SK-N-SH treated with all-trans-retinoic acid at 6 μM for 48 hours (cell line): Measurements from ENCODE around the gene MEGF9.

Source experiments
- ATAC-seq: fragments of 200-7000 bp; cut with Tn5 transposase; 3 replicates; pipeline ENCODE4 v1.9.1; 2020; ENCODE audit warnings: mild to moderate bottlenecking, moderate library complexity
- ARNTL ChIP-seq: fragments of 450-650 bp; formaldehyde crosslinking; IDR thresholded peaks from 2 replicates; pipeline ENCODE4 v1.5.0; 2020; ENCODE audit warnings: low read depth, mild to moderate bottlenecking, moderate library complexity, borderline replicate concordance
- BACH2 ChIP-seq: fragments of 250-450 bp; sonication (Bioruptor Pico); IDR thresholded peaks from 2 replicates; pipeline ENCODE4 v1.9.0; 2021; ENCODE audit warnings: mild to moderate bottlenecking, borderline replicate concordance
- CSDC2 ChIP-seq: fragments of 250-450 bp; sonication (Bioruptor Pico); IDR thresholded peaks from 2 replicates; pipeline ENCODE4 v1.5.0; 2020; ENCODE audit warnings: mild to moderate bottlenecking, moderate library complexity
- GLIS3 ChIP-seq: fragments of 250-450 bp; sonication (Bioruptor Pico); IDR thresholded peaks from 2 replicates; pipeline ENCODE4 v1.5.0; 2020; ENCODE audit warnings: mild to moderate bottlenecking, moderate library complexity
- ISL1 ChIP-seq: fragments of 250-450 bp; sonication (Bioruptor Pico); IDR thresholded peaks from 2 replicates; pipeline ENCODE4 v2.1.2; 2022; ENCODE audit warnings: mild to moderate bottlenecking, moderate library complexity
- SNAI2 ChIP-seq: fragments of 250-450 bp; sonication (Bioruptor Pico); IDR thresholded peaks from 2 replicates; pipeline ENCODE4 v1.5.0; 2020; ENCODE audit warnings: mild to moderate bottlenecking, moderate library complexity
- TCF4 ChIP-seq: fragments of 250-450 bp; sonication (Bioruptor Pico); IDR thresholded peaks from 2 replicates; pipeline ENCODE4 v1.8.0; 2021; ENCODE audit warnings: mild to moderate bottlenecking, moderate library complexity, borderline replicate concordance
- TOX ChIP-seq: fragments of 250-450 bp; sonication (Bioruptor Pico); IDR thresholded peaks from 2 replicates; pipeline ENCODE4 v1.8.0; 2021; ENCODE audit warnings: mild to moderate bottlenecking, moderate library complexity, borderline replicate concordance
- ZFP3 ChIP-seq: fragments of 250-450 bp; sonication (Bioruptor Pico); IDR thresholded peaks from 2 replicates; pipeline ENCODE4 v1.5.0; 2020; ENCODE audit warnings: mild to moderate bottlenecking, moderate library complexity
- ZFP30 ChIP-seq: fragments of 450-650 bp; formaldehyde crosslinking; IDR thresholded peaks from 2 replicates; pipeline ENCODE4 v1.5.0; 2022; ENCODE audit warnings: mild to moderate bottlenecking, moderate library complexity
- ZNF565 ChIP-seq: fragments of 450-650 bp; formaldehyde crosslinking; conservative IDR thresholded peaks from 2 replicates; pipeline ENCODE4 v1.5.0; 2020; ENCODE audit warnings: low read depth, mild to moderate bottlenecking, moderate library complexity
- ZNF70 ChIP-seq: fragments of 450-650 bp; formaldehyde crosslinking; IDR thresholded peaks from 2 replicates; pipeline ENCODE4 v1.5.0; 2020; ENCODE audit warnings: mild to moderate bottlenecking, moderate library complexity
- ZNF8 ChIP-seq: fragments of 450-650 bp; formaldehyde crosslinking; IDR thresholded peaks from 2 replicates; pipeline ENCODE4 v1.5.0; 2020; ENCODE audit warnings: mild to moderate bottlenecking, moderate library complexity
- TF ChIP-seq, protein P1 (sequence below): fragments of 250-450 bp; sonication (Bioruptor Pico); IDR thresholded peaks from 2 replicates; pipeline ENCODE4 v1.5.0; 2020; ENCODE audit warnings: mild to moderate bottlenecking, moderate library complexity
- TF ChIP-seq, protein P2 (sequence below): fragments of 250-450 bp; sonication (Bioruptor Pico); IDR thresholded peaks from 2 replicates; pipeline ENCODE4 v1.5.1; 2021; ENCODE audit warnings: mild to moderate bottlenecking, moderate library complexity
- TF ChIP-seq, protein P3 (sequence below): fragments of 250-450 bp; sonication (Bioruptor Pico); IDR thresholded peaks from 2 replicates; pipeline ENCODE4 v1.8.0; 2020; ENCODE audit warnings: mild to moderate bottlenecking, moderate library complexity, borderline replicate concordance
- TF ChIP-seq, protein P4 (sequence below): fragments of 250-450 bp; sonication (Bioruptor Pico); IDR thresholded peaks from 2 replicates; pipeline ENCODE4 v1.8.0; 2021; ENCODE audit warnings: low read depth, mild to moderate bottlenecking, moderate library complexity, borderline replicate concordance
- TF ChIP-seq, protein P5 (sequence below): fragments of 250-450 bp; sonication (Bioruptor Pico); IDR thresholded peaks from 2 replicates; pipeline ENCODE4 v1.5.1; 2020; ENCODE audit warnings: low read depth, mild to moderate bottlenecking, moderate library complexity

Gene MEGF9

DNA sequence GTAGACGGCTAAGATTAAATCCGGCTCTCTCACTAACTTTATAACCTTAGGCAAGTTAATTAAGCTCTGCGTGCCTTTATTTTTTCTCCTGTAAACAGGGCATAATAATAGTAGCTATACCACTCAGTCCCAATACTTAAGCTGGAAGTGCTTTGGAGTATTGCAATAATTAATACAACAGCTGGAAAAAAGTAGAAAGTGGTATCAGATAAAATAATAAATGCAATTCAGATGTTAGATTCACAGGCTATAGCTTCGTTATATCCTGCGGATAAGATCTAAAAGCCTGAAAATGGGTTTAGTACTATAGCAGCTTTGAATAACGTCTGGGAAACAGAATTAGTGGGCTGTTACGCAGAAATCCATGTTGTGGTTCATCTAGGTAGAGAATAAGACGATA, 51.8 kb downstream of the MEGF9 start:
- no peak for ATAC-seq
- peak; percentile 100 for TF ChIP-seq ZNF8 (CRISPR knock-in tag)
- TF ChIP-seq, protein P1, sequence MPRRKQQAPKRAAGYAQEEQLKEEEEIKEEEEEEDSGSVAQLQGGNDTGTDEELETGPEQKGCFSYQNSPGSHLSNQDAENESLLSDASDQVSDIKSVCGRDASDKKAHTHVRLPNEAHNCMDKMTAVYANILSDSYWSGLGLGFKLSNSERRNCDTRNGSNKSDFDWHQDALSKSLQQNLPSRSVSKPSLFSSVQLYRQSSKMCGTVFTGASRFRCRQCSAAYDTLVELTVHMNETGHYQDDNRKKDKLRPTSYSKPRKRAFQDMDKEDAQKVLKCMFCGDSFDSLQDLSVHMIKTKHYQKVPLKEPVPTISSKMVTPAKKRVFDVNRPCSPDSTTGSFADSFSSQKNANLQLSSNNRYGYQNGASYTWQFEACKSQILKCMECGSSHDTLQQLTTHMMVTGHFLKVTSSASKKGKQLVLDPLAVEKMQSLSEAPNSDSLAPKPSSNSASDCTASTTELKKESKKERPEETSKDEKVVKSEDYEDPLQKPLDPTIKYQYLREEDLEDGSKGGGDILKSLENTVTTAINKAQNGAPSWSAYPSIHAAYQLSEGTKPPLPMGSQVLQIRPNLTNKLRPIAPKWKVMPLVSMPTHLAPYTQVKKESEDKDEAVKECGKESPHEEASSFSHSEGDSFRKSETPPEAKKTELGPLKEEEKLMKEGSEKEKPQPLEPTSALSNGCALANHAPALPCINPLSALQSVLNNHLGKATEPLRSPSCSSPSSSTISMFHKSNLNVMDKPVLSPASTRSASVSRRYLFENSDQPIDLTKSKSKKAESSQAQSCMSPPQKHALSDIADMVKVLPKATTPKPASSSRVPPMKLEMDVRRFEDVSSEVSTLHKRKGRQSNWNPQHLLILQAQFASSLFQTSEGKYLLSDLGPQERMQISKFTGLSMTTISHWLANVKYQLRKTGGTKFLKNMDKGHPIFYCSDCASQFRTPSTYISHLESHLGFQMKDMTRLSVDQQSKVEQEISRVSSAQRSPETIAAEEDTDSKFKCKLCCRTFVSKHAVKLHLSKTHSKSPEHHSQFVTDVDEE (CRISPR knock-in tag): peak; percentile 93; the same call in 1 of the 2 replicates
- no peak for TF ChIP-seq ZNF70 (CRISPR knock-in tag)
- peak; percentile 96 for TF ChIP-seq TCF4
- TF ChIP-seq, protein P2, sequence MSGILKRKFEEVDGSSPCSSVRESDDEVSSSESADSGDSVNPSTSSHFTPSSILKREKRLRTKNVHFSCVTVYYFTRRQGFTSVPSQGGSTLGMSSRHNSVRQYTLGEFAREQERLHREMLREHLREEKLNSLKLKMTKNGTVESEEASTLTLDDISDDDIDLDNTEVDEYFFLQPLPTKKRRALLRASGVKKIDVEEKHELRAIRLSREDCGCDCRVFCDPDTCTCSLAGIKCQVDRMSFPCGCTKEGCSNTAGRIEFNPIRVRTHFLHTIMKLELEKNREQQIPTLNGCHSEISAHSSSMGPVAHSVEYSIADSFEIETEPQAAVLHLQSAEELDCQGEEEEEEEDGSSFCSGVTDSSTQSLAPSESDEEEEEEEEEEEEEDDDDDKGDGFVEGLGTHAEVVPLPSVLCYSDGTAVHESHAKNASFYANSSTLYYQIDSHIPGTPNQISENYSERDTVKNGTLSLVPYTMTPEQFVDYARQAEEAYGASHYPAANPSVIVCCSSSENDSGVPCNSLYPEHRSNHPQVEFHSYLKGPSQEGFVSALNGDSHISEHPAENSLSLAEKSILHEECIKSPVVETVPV (CRISPR knock-in tag): peak; percentile 40; the same call in 1 of the 2 replicates

DNA sequence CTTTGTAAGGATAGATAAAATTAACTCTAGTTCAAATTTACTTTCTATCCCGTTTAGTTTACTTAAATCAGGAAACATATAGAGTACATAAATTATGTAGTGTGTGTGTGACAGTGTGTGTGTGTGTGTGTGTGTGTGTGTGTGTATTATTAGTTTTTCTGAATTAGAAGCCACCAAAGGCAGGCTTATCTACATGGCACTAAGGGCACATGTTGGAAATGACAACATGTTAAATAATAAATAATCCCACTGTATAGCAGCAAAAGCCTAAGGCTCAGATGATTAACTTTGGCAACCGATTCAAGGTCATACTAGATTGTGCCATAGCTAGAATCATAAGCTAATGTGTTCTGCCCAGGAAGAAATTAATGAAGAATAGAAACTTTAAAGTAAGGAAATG, 54.6 kb downstream of the MEGF9 start:
- no peak for ATAC-seq
- peak; percentile 69 for TF ChIP-seq ZFP30
- TF ChIP-seq ZFP3: no peak

DNA sequence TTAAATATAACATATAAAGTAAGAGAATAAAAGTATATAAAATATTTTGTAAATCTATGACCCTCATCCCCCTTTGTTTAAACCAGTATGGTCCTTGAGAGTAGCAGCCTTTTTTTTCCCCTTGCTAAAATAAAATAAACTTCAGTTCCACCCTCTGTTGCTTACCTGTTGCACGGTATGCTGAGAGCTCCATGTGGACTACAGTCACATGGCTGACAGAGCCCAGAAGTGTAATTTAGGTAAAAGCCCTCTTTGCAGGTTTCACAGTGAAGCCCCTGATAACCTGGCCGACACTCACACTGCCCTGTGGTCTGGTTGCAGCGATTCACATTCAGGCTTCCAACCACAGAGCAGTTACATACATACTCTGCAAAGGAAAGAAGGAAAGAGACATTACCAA, 55.1 kb downstream of the MEGF9 start:
- TF ChIP-seq, protein P3, sequence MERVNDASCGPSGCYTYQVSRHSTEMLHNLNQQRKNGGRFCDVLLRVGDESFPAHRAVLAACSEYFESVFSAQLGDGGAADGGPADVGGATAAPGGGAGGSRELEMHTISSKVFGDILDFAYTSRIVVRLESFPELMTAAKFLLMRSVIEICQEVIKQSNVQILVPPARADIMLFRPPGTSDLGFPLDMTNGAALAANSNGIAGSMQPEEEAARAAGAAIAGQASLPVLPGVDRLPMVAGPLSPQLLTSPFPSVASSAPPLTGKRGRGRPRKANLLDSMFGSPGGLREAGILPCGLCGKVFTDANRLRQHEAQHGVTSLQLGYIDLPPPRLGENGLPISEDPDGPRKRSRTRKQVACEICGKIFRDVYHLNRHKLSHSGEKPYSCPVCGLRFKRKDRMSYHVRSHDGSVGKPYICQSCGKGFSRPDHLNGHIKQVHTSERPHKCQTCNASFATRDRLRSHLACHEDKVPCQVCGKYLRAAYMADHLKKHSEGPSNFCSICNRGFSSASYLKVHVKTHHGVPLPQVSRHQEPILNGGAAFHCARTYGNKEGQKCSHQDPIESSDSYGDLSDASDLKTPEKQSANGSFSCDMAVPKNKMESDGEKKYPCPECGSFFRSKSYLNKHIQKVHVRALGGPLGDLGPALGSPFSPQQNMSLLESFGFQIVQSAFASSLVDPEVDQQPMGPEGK: no peak
- TF ChIP-seq, protein P2 (CRISPR knock-in tag): no peak
- TF ChIP-seq ZNF8 (CRISPR knock-in tag): no peak
- TF ChIP-seq, protein P4, sequence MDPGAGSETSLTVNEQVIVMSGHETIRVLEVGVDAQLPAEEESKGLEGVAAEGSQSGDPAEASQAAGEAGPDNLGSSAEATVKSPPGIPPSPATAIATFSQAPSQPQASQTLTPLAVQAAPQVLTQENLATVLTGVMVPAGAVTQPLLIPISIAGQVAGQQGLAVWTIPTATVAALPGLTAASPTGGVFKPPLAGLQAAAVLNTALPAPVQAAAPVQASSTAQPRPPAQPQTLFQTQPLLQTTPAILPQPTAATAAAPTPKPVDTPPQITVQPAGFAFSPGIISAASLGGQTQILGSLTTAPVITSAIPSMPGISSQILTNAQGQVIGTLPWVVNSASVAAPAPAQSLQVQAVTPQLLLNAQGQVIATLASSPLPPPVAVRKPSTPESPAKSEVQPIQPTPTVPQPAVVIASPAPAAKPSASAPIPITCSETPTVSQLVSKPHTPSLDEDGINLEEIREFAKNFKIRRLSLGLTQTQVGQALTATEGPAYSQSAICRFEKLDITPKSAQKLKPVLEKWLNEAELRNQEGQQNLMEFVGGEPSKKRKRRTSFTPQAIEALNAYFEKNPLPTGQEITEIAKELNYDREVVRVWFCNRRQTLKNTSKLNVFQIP: no peak
- TF ChIP-seq SNAI2 (CRISPR knock-in tag): no peak
- no peak for TF ChIP-seq TOX (CRISPR knock-in tag)
- TF ChIP-seq ISL1: no peak
- no peak for TF ChIP-seq CSDC2
- TF ChIP-seq, protein P5, sequence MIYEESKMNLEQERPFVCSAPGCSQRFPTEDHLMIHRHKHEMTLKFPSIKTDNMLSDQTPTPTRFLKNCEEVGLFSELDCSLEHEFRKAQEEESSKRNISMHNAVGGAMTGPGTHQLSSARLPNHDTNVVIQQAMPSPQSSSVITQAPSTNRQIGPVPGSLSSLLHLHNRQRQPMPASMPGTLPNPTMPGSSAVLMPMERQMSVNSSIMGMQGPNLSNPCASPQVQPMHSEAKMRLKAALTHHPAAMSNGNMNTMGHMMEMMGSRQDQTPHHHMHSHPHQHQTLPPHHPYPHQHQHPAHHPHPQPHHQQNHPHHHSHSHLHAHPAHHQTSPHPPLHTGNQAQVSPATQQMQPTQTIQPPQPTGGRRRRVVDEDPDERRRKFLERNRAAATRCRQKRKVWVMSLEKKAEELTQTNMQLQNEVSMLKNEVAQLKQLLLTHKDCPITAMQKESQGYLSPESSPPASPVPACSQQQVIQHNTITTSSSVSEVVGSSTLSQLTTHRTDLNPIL: no peak
- TF ChIP-seq GLIS3: no peak
- ATAC-seq: no peak; the same call in 2 of the 3 replicates

DNA sequence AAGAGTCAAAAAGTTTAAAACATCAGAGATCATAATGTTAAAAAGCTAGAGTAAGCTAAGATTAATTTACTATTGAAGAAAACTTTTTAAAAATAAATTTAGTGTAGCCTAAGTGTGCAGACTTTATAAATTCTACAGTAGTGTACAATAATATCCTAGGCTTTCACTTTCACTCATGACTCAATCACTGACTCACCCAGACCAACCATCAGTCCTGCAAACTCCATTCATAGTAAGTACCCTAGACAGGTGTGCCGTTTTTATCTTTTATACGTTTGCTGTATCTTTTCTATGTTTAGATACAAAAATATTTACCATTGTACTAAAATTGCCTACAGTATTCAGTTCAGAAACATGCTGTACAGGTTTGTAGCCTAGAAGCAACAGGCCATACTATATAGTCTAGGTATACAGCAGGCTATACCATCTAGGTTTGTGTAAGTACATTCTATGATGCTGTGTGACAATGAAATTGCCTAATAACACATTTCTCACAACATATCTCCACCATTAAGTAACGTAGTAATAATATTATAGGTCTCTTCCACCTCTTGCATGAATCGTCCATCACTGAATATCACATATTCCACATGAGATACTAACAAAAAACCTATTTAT, 59.2 kb downstream of the MEGF9 start:
- peak; percentile 58; the same call in 1 of the 3 replicates for ATAC-seq
- TF ChIP-seq, protein P2 (CRISPR knock-in tag): no peak
- no peak for TF ChIP-seq ARNTL (CRISPR knock-in tag)
- TF ChIP-seq, protein P3: no peak
- no peak for TF ChIP-seq BACH2 (CRISPR knock-in tag)
- no peak for TF ChIP-seq ZNF565 (CRISPR knock-in tag)
